ENCODE results near the gene JADE3. TPM values are rescaled to one million over a fixed set of nuclear protein-coding genes. Genes with fewer than 3 reads are reported as not detected.

Gene JADE3
- total RNA-seq, 1 donor from 2014 or later: 12.4 TPM

DNA sequence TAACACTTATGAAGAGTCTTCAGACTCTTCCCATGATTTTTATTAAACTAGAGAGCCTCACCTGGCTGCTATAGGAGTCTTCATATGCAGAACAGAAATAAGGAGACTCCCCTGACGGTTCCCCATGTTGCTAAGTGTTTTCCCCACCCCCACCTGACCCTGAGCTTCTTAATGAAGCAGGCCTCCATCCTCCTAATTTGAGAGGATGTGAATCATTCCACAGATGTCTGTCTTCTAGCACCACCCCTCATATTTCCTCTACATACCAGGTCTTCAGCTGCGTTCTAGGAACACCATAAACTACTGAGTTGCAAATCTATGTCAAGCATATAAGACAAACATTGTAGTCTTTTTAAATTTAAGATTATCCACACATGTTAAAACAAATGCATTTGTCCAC lies 38.5 kb upstream of the JADE3 start:
- Histone ChIP-seq H3K4me1 (ENCODE audit: insufficient read depth, low read length) (peaks cover 3% of the 10 kb centered on the region), H3K9me3 (ENCODE audit: insufficient read depth, low read depth, low read length) (no peaks in the 10 kb centered on the region), H3K79me2 (ENCODE audit: insufficient read depth, low read length) (no peaks in the 10 kb centered on the region), H3K4me3 (ENCODE audit: insufficient read depth, low read depth, low read length) (no peak overlapping the region), H3K27ac (ENCODE audit: low read depth, low read length) (no peak overlapping the region), H3K4me2 (ENCODE audit: low read length) (peak overlapping the region; percentile 63), H4K20me1 (ENCODE audit: insufficient read depth, low read length) (no peaks in the 10 kb centered on the region), H3K27me3 (ENCODE audit: insufficient read depth, low read length) (no peaks in the 10 kb centered on the region), H3K9ac (ENCODE audit: low read length) (no peak overlapping the region), H2AFZ (ENCODE audit: low read depth, low read length) (no peak overlapping the region), H3K36me3 (ENCODE audit: insufficient read depth, low read length) (no peaks in the 10 kb centered on the region)
- FAIRE-seq (no peak), DNase-seq (ENCODE audit: low read depth) (peak; percentile 3)
- TF ChIP-seq EZH2 (IDR thresholded peaks at IDR 0.05; ENCODE audit: insufficient read depth, low read length) (no peak), CTCF (IDR thresholded peaks at IDR 0.05; ENCODE audit: insufficient read depth, low read depth, low read length) (no peak)
- H3K4me1 Mint-ChIP-seq (ENCODE audit: low read depth, unreplicated experiment): peaks cover 4% of the 10 kb centered on the region
- no peaks in the 10 kb centered on the region for H3K27me3 Mint-ChIP-seq (ENCODE audit: low read depth, unreplicated experiment)
- no peak overlapping the region for H3K4me3 Mint-ChIP-seq (ENCODE audit: unreplicated experiment)
- H3K36me3 Mint-ChIP-seq (ENCODE audit: low read depth, unreplicated experiment): peaks cover 2% of the 10 kb centered on the region
- H3K9me3 Mint-ChIP-seq (ENCODE audit: unreplicated experiment): no peaks in the 10 kb centered on the region
- H3K27ac Mint-ChIP-seq (ENCODE audit: unreplicated experiment): no peak overlapping the region

GRCh38 chrX:46876901-46877300 lies 35.3 kb upstream of the JADE3 start:
- Mint-ChIP-seq H3K27me3 (ENCODE audit: low read depth, unreplicated experiment) (no peaks in the 10 kb centered on the region), H3K4me3 (ENCODE audit: unreplicated experiment) (no peak overlapping the region)
- no peak for FAIRE-seq

More at GRCh38 chrX:46876901-46877300, 35.3 kb upstream of the JADE3 start:
- Histone ChIP-seq H3K27ac (ENCODE audit: low read depth, low read length) (no peak overlapping the region), H3K27me3 (ENCODE audit: insufficient read depth, low read length) (no peaks in the 10 kb centered on the region), H3K9me3 (ENCODE audit: insufficient read depth, low read depth, low read length) (no peaks in the 10 kb centered on the region), H3K36me3 (ENCODE audit: insufficient read depth, low read length) (no peaks in the 10 kb centered on the region), H2AFZ (ENCODE audit: low read depth, low read length) (no peak overlapping the region), H3K79me2 (ENCODE audit: insufficient read depth, low read length) (no peaks in the 10 kb centered on the region), H3K4me3 (ENCODE audit: insufficient read depth, low read depth, low read length) (no peak overlapping the region), H3K9ac (ENCODE audit: low read length) (no peak overlapping the region), H4K20me1 (ENCODE audit: insufficient read depth, low read length) (no peaks in the 10 kb centered on the region), H3K4me1 (ENCODE audit: insufficient read depth, low read length) (peaks cover 3% of the 10 kb centered on the region), H3K4me2 (ENCODE audit: low read length) (no peak overlapping the region)
- no peak for TF ChIP-seq CTCF (IDR thresholded peaks at IDR 0.05; ENCODE audit: insufficient read depth, low read depth, low read length)
- Mint-ChIP-seq H3K36me3 (ENCODE audit: low read depth, unreplicated experiment) (no peaks in the 10 kb centered on the region), H3K9me3 (ENCODE audit: unreplicated experiment) (no peaks in the 10 kb centered on the region), H3K4me1 (ENCODE audit: low read depth, unreplicated experiment) (peaks cover 4% of the 10 kb centered on the region), H3K27ac (ENCODE audit: unreplicated experiment) (no peak overlapping the region)
- DNase-seq (ENCODE audit: low read depth): peak; percentile 13

All from astrocyte (in vitro differentiated cells and primary cell).